Hematopoietic multipotent progenitor cell treated with erythropoietin and hydrocortisone succinate and interleukin-3 and kit ligand, for 8 days (in vitro differentiated cells): ENCODE results near the gene CIB1.
"Not testable (repeated sequence)": the region's sequence is repeated elsewhere in the genome, so short reads cannot be mapped to it uniquely, and the experiment has no call there.

ENCODE experiments used
- DNase-seq: peaks from one replicate; pipeline ENCODE4 v3.0.0-alpha.2; 2015

Gene CIB1

GRCh38 chr15:90191344-90191687 lies 42.4 kb downstream of the CIB1 start:
- no peak for DNase-seq

DNA sequence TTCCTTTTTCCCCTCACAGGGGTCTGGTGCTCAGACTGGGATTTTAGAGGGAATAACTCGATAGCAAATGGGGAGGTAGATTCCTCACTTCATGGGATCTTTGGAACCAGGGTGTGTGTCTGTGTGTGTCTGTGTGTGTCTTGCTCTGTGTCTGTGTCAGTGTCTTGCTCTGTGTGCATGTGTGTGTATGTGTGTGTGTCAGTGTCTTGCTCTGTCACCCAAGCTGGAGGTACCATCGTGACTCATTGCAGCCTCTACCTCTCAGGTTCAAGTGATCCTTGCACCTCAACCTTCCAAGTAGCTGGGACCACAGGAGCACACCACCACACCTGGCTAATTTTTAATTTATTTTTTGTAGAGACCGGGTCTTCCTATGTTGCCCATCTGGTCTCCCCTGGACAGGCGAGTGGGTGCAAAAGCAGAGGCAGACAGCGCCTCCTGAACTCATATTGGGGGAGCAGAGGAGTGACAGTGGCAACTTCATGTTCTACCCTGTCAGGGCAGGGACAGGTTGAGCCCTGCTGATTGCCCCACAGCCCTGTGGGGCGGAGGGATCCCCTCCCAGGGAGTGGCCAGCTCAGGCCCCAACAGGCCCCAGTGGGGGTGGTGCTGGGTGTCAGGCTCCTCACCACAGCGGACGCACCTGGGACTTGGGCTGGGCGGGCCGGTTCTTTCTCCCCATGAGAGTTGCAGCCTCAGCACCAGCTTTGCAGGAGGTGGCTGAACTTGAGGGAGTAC lies 43.0 kb downstream of the CIB1 start:
- DNase-seq = peak; percentile 77

DNA sequence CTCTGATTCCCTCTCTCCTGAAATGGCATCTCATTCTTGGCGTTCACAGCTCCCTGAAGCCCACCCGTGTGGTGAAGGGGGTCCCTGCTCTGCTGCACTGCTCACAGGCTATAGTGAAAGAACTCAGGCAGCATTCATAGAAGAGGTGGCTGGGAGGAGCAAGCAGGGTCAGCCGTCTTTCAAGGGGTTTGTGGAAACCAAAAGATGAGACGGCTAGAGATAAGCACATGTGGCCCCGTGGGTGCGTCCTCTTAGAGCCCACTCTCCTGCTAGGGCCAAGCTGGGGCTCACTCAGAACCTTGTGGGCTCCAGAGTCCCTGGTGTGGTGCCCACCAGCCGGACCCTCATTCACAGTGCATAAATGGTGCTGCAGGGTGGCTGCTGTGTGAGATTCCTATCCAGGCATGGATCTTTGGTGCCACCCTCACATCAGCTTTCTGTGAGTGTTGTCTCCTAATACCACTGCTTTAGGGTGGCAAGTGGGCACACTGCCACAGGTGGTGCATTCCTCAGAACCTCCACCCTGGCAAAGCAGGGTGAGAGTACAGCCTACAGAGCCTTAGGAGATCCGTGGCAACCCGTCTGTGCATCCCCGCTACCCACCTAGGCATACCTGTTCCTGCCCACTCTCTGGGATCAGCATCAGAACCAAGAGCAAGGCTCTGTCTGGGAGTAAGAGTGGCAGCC lies 43.8 kb downstream of the CIB1 start:
- DNase-seq = peak; percentile 86

DNA sequence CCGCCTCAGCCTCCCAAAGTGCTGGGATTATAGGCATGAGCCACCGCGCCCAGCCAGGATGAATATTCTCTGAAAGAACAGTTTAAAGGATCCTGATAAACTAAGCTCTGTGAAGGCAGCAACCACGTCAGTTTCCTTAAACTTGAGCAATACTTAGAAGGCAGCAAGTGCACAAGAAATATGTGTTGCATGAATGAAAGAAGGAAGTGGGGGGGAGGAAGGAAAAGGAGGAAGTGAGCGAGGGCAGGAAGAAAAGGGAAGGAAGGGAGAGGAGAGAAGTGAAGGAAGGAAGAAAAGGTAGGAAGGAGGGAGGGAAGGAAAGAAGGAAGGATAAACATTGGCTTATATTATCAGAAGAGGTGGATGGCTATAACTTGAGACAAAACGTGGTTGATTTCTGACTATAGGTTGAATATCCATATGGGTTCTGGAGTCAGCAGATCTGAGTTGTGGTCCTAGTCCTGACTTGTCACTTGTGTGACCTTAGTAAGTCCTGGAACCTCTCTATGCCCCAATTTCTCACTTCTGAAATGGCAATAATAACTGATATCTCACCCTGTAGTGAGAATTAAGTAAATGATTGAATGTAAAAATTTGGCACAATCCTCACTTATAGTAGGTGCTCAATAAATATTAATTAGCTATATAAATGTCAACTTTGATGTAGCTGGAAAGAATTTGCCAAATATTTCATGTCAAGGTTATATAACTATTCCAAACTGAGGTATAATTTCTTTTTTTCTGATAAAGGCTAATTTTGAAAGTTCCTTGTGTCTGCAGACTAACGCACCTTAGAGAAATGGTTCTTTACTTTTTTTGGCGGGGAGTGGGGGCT lies 44.6 kb downstream of the CIB1 start:
- DNase-seq = peak; percentile 7

- not testable (repeated sequence) for DNase-seq
These were observed 45.7 kb downstream of the CIB1 start for GRCh38 chr15:90188065-90188464.

- DNase-seq = no peak
These were observed 46.4 kb downstream of the CIB1 start for GRCh38 chr15:90187257-90187868.

DNA sequence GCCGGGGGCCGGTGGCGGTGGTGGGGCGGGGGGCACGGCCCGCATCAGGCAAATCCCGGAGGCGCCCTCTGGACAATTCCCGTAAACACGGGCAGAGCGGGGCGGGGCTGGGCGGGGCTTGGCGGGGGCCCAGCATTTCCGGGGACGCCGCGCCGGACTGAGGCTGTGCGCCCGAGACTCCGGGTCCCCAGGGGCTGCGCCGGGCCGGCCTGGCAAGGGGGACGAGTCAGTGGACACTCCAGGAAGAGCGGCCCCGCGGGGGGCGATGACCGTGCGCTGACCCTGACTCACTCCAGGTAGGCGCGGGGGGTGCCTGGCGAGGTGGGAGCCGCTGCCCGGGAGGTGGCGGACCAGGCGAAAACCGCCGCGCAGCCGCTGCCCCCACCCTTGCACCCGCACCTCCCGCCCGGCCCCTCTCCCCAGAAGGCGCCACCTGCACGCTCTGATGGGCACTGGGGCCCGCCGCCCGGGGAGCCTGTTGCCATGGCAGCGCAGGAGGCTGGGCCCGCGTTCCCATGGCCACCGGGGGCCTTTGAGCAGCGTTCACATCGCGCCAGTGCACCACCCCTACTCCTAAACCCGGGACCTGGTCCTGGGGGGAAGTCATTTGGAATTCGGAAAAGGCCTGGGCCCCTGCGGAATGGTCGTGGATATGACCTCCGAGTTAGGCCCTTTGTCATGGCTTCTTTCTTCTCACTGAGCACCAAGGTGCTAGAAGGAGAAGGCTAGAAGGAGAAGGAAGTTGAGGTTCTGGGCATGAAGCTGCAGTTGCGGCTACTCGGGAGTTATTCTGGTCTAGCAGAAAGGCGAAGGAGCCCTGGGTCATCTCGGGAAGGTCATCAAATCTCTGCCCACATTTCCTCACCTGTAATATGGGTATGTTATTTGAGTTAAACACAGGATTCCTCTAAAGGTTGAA lies 48.7 kb downstream of the CIB1 start:
- peak; percentile 58 for DNase-seq

- DNase-seq = peak; percentile 98
These were observed 49.5 kb downstream of the CIB1 start for GRCh38 chr15:90184119-90184785.

DNA sequence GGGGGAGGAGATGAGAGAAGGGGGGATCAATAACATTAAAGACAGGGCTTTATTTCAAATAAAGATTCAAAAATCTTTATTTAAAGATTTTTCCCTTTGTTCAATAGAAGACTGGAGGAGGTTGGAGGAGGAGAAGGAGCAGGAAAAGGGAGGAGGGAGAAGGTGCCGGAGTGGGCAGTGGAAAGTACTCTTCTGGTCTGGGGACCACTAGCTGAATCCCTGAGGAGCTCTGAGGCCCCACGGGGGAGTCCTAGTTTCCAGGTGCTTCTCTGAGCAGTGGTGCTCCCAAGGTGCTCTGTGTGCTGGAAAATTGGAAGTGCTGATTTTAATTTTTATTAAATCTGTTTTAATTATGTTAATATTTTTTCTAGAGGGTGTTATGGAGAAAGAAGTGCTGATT lies 52.0 kb downstream of the CIB1 start:
- DNase-seq = no peak
